CD1c-positive myeloid dendritic cell (primary cell): ENCODE data around the gene RAB1B.

Source experiments
- DNase-seq: peaks from one replicate; pipeline ENCODE4 v3.0.0-alpha.2; 2016; ENCODE audit errors: extremely low spot score

The RAB1B gene

GRCh38 chr11:66283461-66284105, 15.1 kb downstream of the RAB1B start:
- DNase-seq: no peak

GRCh38 chr11:66284526-66285078, 16.2 kb downstream of the RAB1B start:
- no peak for DNase-seq

- DNase-seq: no peak
Observed at GRCh38 chr11:66285250-66285947, 17.0 kb downstream of the RAB1B start.

- no peak for DNase-seq
Observed at GRCh38 chr11:66286699-66287098, 18.3 kb downstream of the RAB1B start.

- DNase-seq: peak; percentile 40
Observed at GRCh38 chr11:66287211-66287888, 18.9 kb downstream of the RAB1B start.

- no peak for DNase-seq
Observed at GRCh38 chr11:66287889-66288670, 19.6 kb downstream of the RAB1B start.

- peak; percentile 99 for DNase-seq
Observed at GRCh38 chr11:66288671-66289547, 20.5 kb downstream of the RAB1B start, which contains the start of gene YIF1A. Gene YIF1A (minus strand): TSS chr11:66289143. CDS start chr11:66288985, 158 bp downstream.

- peak; percentile 81 for DNase-seq
Observed at GRCh38 chr11:66289548-66290329, 21.3 kb downstream of the RAB1B start.

- DNase-seq: no peak
Observed at GRCh38 chr11:66290330-66290621, 21.8 kb downstream of the RAB1B start.

GRCh38 chr11:66291303-66291705, 22.9 kb downstream of the RAB1B start:
- DNase-seq: no peak

- peak; percentile 33 for DNase-seq
Observed at GRCh38 chr11:66291706-66292542, 23.5 kb downstream of the RAB1B start, which contains the start of gene TMEM151A. Gene TMEM151A (plus strand): TSS chr11:66291894. CDS start chr11:66292014, 120 bp downstream.

GRCh38 chr11:66292543-66293332, 24.3 kb downstream of the RAB1B start:
- DNase-seq: no peak

- DNase-seq: no peak
Observed at GRCh38 chr11:66293352-66293751, 24.9 kb downstream of the RAB1B start.

- DNase-seq: no peak
Observed at GRCh38 chr11:66293777-66294625, 25.6 kb downstream of the RAB1B start.

GRCh38 chr11:66294626-66295620, 26.5 kb downstream of the RAB1B start:
- DNase-seq: no peak

- no peak for DNase-seq
Observed at GRCh38 chr11:66297610-66298009, 29.2 kb downstream of the RAB1B start.
